Upper lobe of left lung (tissue), 6 donors: ENCODE data around the gene CABLES1. TPM values are rescaled to one million over a fixed set of nuclear protein-coding genes. Genes with fewer than 3 reads are reported as not detected.

ENCODE experiments used
- ATAC-seq, 2 donors: fragments of 200-7000 bp; cut with Tn5 transposase; one replicate each; pipeline ENCODE4 v1.9.1; 2022; ENCODE audit warnings: mild to moderate bottlenecking in 2 of 2, moderate library complexity in 2 of 2; ENCODE audit not compliant: low FRiP score in 2 of 2
- DNase-seq, 2 donors: peaks; one replicate each; pipeline ENCODE4 v3.0.0-alpha.2; 2019 to 2020
- H3K27ac ChIP-seq, 4 donors: fragments of 200-600 bp; sonication (generic); one replicate each; pipeline ENCODE4 v1.5.1; 2016 to 2019
- H3K27me3 ChIP-seq, 4 donors: fragments of 200-600 bp; sonication (generic); one replicate each; pipeline ENCODE4 v1.5.1; 2017 to 2019
- H3K36me3 ChIP-seq, 4 donors: fragments of 200-600 bp; sonication (generic); one replicate each; pipeline ENCODE4 v1.5.1; 2016 to 2019
- H3K4me1 ChIP-seq, 4 donors: fragments of 200-600 bp; sonication (generic); one replicate each; pipeline ENCODE4 v1.5.1; 2018 to 2019
- H3K4me3 ChIP-seq, 4 donors: fragments of 200-600 bp; sonication (generic); one replicate each; pipeline ENCODE4 v1.5.1; 2017 to 2019; ENCODE audit warnings: mild to moderate bottlenecking in 2 of 4, moderate library complexity in 1 of 4
- H3K9me3 ChIP-seq, 4 donors: fragments of 200-600 bp; sonication (generic); one replicate each; pipeline ENCODE4 v1.5.1; 2018 to 2019
- CTCF ChIP-seq, 6 experiments: fragments of 450-650 bp in 4 of 6; fragments of 200-600 bp in 2 of 6; sonication (generic) in 2 of 6; IDR thresholded peaks; one replicate each; pipeline ENCODE4 v1.5.1; 2016 to 2019; ENCODE audit warnings: antibody characterized with exemption in 6 of 6
- EP300 ChIP-seq, 4 donors: sonication (generic); formaldehyde crosslinking; IDR thresholded peaks; one replicate each; pipeline ENCODE4 v1.5.1; 2017; ENCODE audit warnings: antibody characterized with exemption in 4 of 4, control low read depth in 2 of 4
- POLR2A ChIP-seq, 4 donors: fragments of 450-650 bp; IDR thresholded peaks; one replicate each; pipeline ENCODE4 v1.5.1; 2016 to 2017; ENCODE audit warnings: antibody characterized with exemption in 4 of 4, mild to moderate bottlenecking in 2 of 4
- POLR2AphosphoS5 ChIP-seq, 2 donors: sonication (generic); formaldehyde crosslinking; IDR thresholded peaks; one replicate each; pipeline ENCODE4 v1.5.1; 2017; ENCODE audit warnings: antibody characterized with exemption in 2 of 2
- WGBS, 2 donors: methylation state at CpG; one replicate each; pipeline ENCODE4 v1.1.5; 2017 to 2018; 5-methylcytosine and 5-hydroxymethylcytosine counted together
- total RNA-seq, 6 donors: library from RNA; depleted of rRNA in 4 of 6; stranded (reverse); fragments of >200 nt in 4 of 6; gene quantifications; one replicate each; pipeline versions ENCODE4 v1.1.0 to v1.2.1, GENCODE V29; 2016 to 2021
- donor health status: DM: no; HTN: no; CAD: no; lungs with moderate emphysema.
- donor health status: DM: no; HTN: yes; CAD: no; lungs with severe emphysema.

Gene CABLES1
- total RNA-seq, 6 donors from 2014 or later: 24.6 to 63.9 (median 40.9) TPM

GRCh38 chr18:23257686-23258565 is 122.6 kb downstream of the CABLES1 start:
- TF ChIP-seq CTCF (IDR thresholded peaks at IDR 0.05) (no peak), POLR2A (IDR thresholded peaks at IDR 0.05) (peak in 1 of 4 donors; percentile 47), POLR2AphosphoS5 (IDR thresholded peaks at IDR 0.05) (peak; percentile 25 to 45)
- Histone ChIP-seq H3K9me3 (no peaks in the 10 kb centered on the region), H3K36me3 (peaks cover 0 to 16% (median 10%) of the 10 kb centered on the region in 4 donors), H3K4me3 (no peak overlapping the region), H3K27me3 (no peaks in the 10 kb centered on the region), H3K27ac (peak overlapping the region in 3 of 4 donors; percentile 63 to 92 (median 86)), H3K4me1 (peaks cover 40 to 46% (median 43%) of the 10 kb centered on the region in 4 donors)
- ATAC-seq (peak in 1 of 2 donors; percentile 23), DNase-seq (peak in 1 of 2 donors; percentile 56)
- WGBS, 2 donors: 67 to 75% methylated on average over 25 of the region's 25 CpGs

GRCh38 chr18:23258566-23259469 is 123.5 kb downstream of the CABLES1 start:
- Histone ChIP-seq H3K27me3 (no peaks in the 10 kb centered on the region), H3K36me3 (peaks cover 0 to 9% (median 5%) of the 10 kb centered on the region in 4 donors), H3K27ac (peak overlapping the region; percentile 85 to 92 (median 88)), H3K9me3 (no peaks in the 10 kb centered on the region), H3K4me1 (peaks cover 40 to 46% (median 43%) of the 10 kb centered on the region in 4 donors), H3K4me3 (no peak overlapping the region)
- no peak for ATAC-seq
- DNase-seq: no peak
- TF ChIP-seq POLR2AphosphoS5 (IDR thresholded peaks at IDR 0.05) (no peak), POLR2A (IDR thresholded peaks at IDR 0.05) (no peak), CTCF (IDR thresholded peaks at IDR 0.05) (no peak), EP300 (IDR thresholded peaks at IDR 0.05) (no peak)
- WGBS, 2 donors: 68 to 70% methylated on average over 15 of the region's 15 CpGs

DNA sequence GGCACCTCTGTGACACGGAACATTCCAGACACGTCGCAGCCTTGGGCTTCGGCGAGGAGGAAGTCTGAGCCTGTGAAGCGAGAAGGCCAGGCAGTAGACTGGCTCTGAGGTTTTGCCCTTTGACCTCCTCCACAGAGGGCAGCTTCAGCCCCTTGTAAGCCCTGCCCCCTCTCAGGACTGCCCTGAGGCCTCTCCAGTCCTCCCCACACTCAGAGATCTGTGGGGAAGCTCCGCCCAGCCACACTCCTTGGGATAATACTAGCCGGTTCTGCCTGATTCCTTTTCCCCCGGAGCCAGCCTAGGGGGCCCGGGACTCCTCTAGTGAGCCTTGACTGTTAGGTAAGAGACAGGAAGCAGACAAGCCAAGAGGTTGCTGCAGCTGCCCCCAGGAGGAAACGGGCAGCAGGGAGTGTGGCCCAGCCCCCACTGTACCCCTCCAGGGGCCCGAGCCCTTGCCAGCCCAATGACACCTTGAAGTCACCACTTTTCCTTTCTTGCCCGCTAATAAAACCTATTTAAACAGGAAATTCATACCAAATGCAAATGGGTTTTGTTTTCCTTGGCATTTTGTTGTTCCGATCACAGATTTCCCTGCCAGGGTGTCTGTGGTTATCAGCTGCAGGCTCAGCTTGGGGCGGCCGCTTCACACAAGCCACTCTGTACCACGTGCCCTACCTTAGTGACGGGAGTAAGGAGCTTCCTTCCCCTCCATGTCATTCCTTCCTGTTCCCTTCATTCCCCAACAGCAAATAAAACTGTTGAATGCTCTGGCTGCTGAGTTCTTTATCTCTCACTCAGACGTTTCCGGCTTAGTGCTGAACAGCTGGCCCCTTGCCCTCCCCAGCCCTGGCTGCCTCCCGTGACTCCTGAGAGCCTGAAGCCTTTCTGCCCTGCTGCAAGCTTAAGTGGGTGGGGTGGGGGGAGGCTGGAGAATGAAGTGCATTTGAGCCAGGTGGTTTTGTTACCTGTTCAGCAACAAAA is 124.7 kb downstream of the CABLES1 start:
- Histone ChIP-seq H3K4me1 (peaks cover 40 to 46% (median 43%) of the 10 kb centered on the region in 4 donors), H3K4me3 (peak overlapping the region in 2 of 4 donors; percentile 23 to 28), H3K27ac (peak overlapping the region; percentile 85 to 92 (median 88)), H3K27me3 (no peaks in the 10 kb centered on the region), H3K36me3 (peaks cover 0 to 6% (median 0%) of the 10 kb centered on the region in 4 donors), H3K9me3 (no peaks in the 10 kb centered on the region)
- ATAC-seq (peak; percentile 80 to 94), DNase-seq (peak; percentile 87 to 92)
- WGBS, 2 donors: 3 to 4% methylated on average over 18 to 21 of the region's 21 CpGs
- TF ChIP-seq CTCF (IDR thresholded peaks at IDR 0.05) (no peak), POLR2A (IDR thresholded peaks at IDR 0.05) (peak in 1 of 4 donors; percentile 44), EP300 (IDR thresholded peaks at IDR 0.05) (peak in 1 of 4 donors; percentile 63), POLR2AphosphoS5 (IDR thresholded peaks at IDR 0.05) (peak; percentile 49 to 77)
